ENCODE data around the gene ZNF22.

DNA sequence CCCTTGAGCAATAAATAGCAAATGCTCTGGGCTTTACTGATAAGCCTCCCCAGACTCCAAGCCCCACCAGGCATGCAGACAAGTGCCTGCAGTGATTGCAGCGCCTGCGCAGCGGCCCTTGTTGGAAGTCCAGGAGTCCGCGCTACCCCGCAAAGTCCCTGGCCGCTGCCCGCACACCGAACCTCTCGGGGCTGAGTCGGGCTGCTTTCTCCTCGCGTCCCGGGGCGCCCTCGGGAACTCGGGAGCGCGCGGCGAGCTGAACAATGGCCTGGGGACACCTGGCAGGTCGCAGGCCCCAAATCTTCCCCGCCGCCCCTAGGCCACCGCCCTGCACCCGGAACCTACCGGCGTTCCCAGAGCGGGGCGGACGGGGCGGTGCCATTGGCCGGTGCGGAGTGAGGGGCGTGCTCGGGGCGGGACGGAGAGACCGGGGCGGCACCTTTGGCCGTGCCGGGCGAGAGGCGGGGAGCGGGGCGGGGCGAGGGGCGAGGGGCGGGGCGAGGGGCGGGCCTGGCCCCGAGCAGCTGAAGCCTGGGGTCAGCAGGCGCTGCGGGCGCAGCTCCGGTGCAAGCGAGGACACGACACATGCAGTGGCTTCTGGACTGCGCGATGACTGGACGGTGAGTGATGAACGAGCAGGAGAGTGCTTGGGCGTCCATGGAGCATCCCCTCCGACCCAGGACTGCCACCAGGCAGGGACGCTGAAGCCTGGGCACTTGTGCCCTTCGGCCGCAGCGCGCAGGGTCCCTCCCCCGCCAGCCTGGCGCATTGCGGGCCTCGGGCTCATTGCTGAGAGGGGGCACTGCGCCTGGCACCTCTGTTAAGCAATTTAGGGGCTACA, 41.3 kb upstream of the ZNF22 start, which contains the start of gene RASSF4:
- TF ChIP-seq CTCF (IDR thresholded peaks at IDR 0.05) (peak in 1 of 3 experiments; percentile 16), POLR2A (IDR thresholded peaks at IDR 0.05) (peak in 1 of 2 donors; percentile 76), POLR2AphosphoS5 (IDR thresholded peaks at IDR 0.05; ENCODE audit: insufficient read depth in 1 of 2, low read depth in 1 of 2) (peak; percentile 51 to 97)

All from vagina (tissue), 2 donors.